Frontal cortex (tissue), 4 donors: ENCODE results near the gene EPAS1. TPM values are rescaled to one million over a fixed set of nuclear protein-coding genes. Genes with fewer than 3 reads are reported as not detected.

Source experiments
- DNase-seq, 2 donors: peaks; one replicate each; pipeline ENCODE4 v3.0.0; 2012; ENCODE audit warnings: low spot score in 2 of 2
- FAIRE-seq: peaks from 2 replicates; lab custom pipeline; 2012; peaks lifted over from hg19 to GRCh38; lab: Jason Lieb, UNC
- small RNA-seq: library from RNA; depleted of rRNA; stranded (forward); fragments of <200 nt; gene quantifications from one replicate; pipeline ENCODE3, GENCODE V24; 2014
- total RNA-seq: library from RNA; depleted of rRNA; stranded (reverse); fragments of >200 nt; gene quantifications from one replicate; pipeline ENCODE4 v1.2.3, GENCODE V29; 2014
- donor health status: control.
- donor health status: control.
- donor health status: control.

EPAS1 gene
- total RNA-seq, 1 donor from 2014 or later = 3.7 TPM

GRCh38 chr2:46420945-46421344, 123.7 kb downstream of the EPAS1 start:
- FAIRE-seq = peak; percentile 96
- DNase-seq = no peak

- no peak for DNase-seq
- no peak for FAIRE-seq
Measured at GRCh38 chr2:46421361-46421760, 124.2 kb downstream of the EPAS1 start.

GRCh38 chr2:46422717-46423394, 125.6 kb downstream of the EPAS1 start:
- no peak for FAIRE-seq
- DNase-seq = no peak

GRCh38 chr2:46424937-46425336, 127.7 kb downstream of the EPAS1 start:
- DNase-seq (no peak), FAIRE-seq (peak; percentile 74)

GRCh38 chr2:46428911-46429436, 131.8 kb downstream of the EPAS1 start:
- no peak for FAIRE-seq

GRCh38 chr2:46430413-46430812, 133.2 kb downstream of the EPAS1 start:
- DNase-seq (no peak), FAIRE-seq (no peak)

More at GRCh38 chr2:46428911-46429436, 131.8 kb downstream of the EPAS1 start:
- DNase-seq = no peak

GRCh38 chr2:46430992-46431391, 133.8 kb downstream of the EPAS1 start:
- no peak for DNase-seq
- no peak for FAIRE-seq

- no peak for DNase-seq
- FAIRE-seq = no peak
Measured at GRCh38 chr2:46431481-46432235, 134.5 kb downstream of the EPAS1 start.

- no peak for FAIRE-seq
- no peak for DNase-seq
Measured at GRCh38 chr2:46434851-46435273, 137.7 kb downstream of the EPAS1 start.

GRCh38 chr2:46435353-46435752, 138.1 kb downstream of the EPAS1 start:
- no peak for FAIRE-seq
- DNase-seq = no peak

GRCh38 chr2:46435796-46436360, 138.7 kb downstream of the EPAS1 start:
- FAIRE-seq (no peak), DNase-seq (no peak)

Small RNAs within 50 kb of the gene (small RNA-seq; reads per million reads assigned to genes)
- not detected for gene RF00017

Other genes with a start within 250 kb of the EPAS1 start
- not detected for gene TMEM247, start 182.2 kb downstream of the EPAS1 start, total RNA-seq
- gene RHOQ, start 245.1 kb downstream of the EPAS1 start, total RNA-seq = 16.7 TPM
- gene ATP6V1E2, start 245.2 kb downstream of the EPAS1 start, total RNA-seq = 6.1 TPM